RPMI8226 (cell line): Measurements from ENCODE around the gene TGFBR1.
A peak's percentile ranks its signal among the peaks of the same experiment; 100 is the strongest.

Experiments
- DNase-seq: peaks from one replicate; pipeline ENCODE4 v3.0.0-alpha.2; 2015

TGFBR1 gene

DNA sequence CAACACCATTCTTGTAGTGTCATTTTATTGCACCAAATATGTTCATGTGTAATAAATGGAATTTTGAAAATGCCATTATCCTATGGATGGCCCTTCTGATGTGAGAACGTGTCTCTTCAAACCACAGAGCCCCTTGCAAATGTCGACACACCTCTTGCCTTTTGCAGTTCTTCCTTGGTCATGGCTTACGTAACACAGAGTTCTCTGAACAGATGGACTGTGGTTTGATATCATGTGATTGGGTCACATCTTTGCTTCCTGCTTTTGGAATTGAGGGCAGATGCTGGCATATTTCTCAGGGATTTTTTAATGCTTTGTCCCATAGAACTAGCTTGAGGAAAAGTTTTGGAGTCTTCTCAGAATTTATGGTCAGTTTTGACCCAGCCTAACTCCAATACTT lies 4.6 kb downstream of the TGFBR1 start:
- no peak for DNase-seq

GRCh38 chr9:99112750-99113413 lies 8.0 kb downstream of the TGFBR1 start:
- DNase-seq = no peak

- no peak for DNase-seq
Observed at GRCh38 chr9:99113414-99114048, 8.6 kb downstream of the TGFBR1 start.

DNA sequence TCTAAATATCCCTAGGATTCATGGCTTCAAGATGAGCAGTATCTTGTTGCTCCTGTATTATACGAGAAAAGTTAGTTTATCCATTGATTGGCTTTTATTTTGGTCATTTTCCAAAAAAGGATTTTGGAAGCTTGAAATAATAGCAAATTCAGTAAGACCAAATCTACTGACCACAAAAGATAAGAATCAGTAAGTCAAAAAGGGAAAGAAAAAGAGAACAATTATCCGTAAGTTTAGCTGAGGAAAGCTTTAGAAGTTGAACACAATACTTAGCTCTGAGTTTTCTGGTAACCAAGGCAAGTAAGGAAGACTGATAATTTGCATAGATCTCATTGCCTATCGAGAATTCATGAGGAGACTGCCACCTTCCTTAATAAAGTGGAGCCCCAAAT lies 9.1 kb downstream of the TGFBR1 start:
- no peak for DNase-seq

GRCh38 chr9:99114846-99115500 lies 10.1 kb downstream of the TGFBR1 start:
- DNase-seq = no peak

DNA sequence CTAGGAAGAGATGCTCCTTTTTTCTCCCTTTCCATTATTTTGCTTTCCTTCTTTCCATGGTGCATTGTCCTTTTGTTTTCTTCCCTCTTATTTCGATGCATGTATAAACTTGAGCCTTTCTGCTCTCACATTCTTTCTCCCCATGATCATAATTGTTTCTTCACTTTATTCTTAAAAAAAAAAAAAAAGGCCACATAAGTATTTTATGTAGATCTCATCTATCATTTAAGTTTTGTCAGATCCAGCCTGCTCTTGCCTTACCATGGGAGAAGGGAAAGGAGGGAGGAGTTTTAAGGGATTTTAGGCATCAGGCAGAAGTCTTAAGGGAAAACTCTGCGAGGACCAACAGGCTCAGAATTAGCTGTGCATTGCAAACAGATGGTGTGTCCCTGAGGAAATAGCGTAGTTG lies 11.1 kb downstream of the TGFBR1 start:
- no peak for DNase-seq

GRCh38 chr9:99118782-99119466 lies 14.0 kb downstream of the TGFBR1 start:
- no peak for DNase-seq

GRCh38 chr9:99119976-99120655 lies 15.2 kb downstream of the TGFBR1 start:
- no peak for DNase-seq

- no peak for DNase-seq
Observed at GRCh38 chr9:99121604-99122003, 16.7 kb downstream of the TGFBR1 start.

GRCh38 chr9:99124534-99125255 lies 19.8 kb downstream of the TGFBR1 start:
- no peak for DNase-seq

DNA sequence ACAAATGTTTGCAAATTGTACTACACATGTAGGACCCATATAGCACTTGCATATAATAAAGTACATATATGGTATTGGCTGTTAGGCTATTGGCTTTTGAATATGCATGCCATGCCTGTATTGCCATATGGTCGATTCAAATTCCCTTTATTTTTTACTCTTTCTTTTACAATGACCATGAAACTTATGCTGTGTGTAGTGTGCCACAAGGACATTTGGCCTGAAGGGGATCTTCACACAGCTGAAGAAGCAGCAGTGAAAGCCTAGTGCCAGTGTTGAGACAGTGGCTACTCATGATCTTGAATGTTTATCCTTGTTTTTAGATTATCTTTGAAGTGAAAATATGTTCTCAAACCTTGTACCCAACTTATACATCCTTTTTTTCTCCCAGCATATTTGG lies 20.5 kb downstream of the TGFBR1 start:
- DNase-seq = no peak

- no peak for DNase-seq
Observed at GRCh38 chr9:99126312-99126711, 21.4 kb downstream of the TGFBR1 start.

GRCh38 chr9:99127356-99128132 lies 22.6 kb downstream of the TGFBR1 start:
- no peak for DNase-seq

GRCh38 chr9:99128133-99128406 lies 23.2 kb downstream of the TGFBR1 start:
- DNase-seq = no peak

DNA sequence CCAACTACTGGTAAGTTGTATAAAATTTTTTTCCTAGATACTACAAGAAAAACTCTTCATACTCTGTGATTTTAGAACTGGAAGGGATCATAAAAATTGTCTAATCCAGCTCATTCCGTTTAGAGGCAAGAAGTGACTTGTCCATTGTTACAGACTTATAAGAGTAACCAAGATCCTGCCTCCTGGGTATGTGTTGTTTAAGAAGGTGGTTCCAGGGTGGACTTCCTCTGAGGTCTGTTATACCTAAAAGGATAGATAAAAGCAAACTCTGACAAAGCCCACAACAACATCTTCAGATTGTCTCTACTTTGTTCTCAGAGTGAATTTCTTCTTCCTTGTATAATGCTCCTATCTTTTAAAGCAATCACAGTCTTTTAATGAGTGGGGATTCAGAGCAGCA lies 24.2 kb downstream of the TGFBR1 start:
- DNase-seq = no peak

- DNase-seq = peak; percentile 85
Observed at GRCh38 chr9:99130069-99130468, 25.2 kb downstream of the TGFBR1 start.

GRCh38 chr9:99133145-99133544 lies 28.2 kb downstream of the TGFBR1 start:
- DNase-seq = no peak

DNA sequence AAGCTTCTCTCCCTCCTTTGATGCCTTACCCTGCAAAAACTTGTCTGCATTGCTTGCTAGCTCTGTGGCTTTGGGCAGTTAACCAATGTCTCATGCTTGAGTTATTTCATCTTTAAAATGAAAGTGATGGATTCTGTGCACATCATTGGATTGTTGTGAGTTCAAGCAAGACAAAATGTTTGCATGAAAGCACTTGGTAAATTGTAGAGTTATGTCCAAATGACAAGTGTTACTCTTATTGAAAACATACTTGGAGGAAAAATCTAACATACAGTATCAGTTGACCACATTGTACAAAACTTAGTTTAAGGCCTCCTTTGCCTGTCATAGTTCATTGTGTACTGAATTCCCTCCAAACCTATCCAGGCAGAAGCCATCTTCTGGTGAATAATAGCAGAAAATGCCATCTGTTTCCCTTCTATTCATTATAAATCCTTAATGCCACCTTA lies 30.0 kb downstream of the TGFBR1 start:
- no peak for DNase-seq

DNA sequence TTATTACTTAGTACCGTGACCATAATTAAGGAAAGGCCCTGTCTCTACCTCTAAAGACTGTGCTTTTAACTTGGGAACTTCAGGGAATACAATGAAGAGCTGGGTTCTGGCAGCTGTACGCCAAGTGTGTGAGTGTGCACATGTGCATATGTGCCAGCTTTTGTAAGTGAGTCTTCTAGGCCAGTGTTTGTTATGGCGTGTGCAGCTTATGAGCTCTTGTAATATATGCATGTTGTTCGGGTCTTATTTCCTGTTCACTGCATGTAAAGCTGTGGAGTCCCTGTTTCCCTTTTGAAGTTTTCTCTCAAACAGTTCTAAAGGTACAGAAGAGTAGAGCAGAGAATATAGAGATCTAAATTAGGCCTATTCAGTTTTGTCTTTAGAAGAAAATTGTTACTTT lies 30.5 kb downstream of the TGFBR1 start:
- no peak for DNase-seq

DNA sequence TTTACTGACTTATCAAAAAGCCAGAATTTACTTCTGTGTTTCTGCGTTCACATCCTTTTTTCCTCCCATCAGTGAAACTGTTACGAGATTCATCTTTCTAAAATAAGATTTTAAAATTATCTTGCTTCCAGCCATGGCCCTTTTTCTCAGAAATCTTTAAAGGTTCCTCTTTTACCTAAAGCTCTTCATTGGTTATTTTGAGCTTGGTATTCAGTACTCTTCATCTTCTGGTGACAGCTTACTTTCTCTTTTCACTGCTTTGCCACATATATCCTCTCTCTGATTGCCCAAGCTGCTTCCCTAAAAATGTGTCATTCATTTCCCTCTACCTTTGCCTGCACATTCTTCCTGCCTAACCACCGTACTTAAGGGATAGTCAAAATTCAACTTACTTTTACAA lies 32.3 kb downstream of the TGFBR1 start:
- no peak for DNase-seq

- DNase-seq = no peak
Observed at GRCh38 chr9:99137891-99138290, 33.0 kb downstream of the TGFBR1 start.
